Liver (tissue), 9 donors: ENCODE measurements around the gene FRMPD4. TPM values are rescaled to one million over a fixed set of nuclear protein-coding genes. Genes with fewer than 3 reads are reported as not detected.

ENCODE experiments used
- DNase-seq: peaks from one replicate; pipeline ENCODE4 v3.0.0-alpha.2; 2017; ENCODE audit warnings: low spot score
- H3K27ac ChIP-seq, 2 donors: one replicate each; pipeline ENCODE4 v1.7.0; 2013; ENCODE audit warnings: inconsistent platforms in 2 of 2, low read length in 2 of 2, control low read depth in 1 of 2, low read depth in 1 of 2, mild to moderate bottlenecking in 1 of 2
- H3K27me3 ChIP-seq, 4 donors: one replicate each; pipeline versions ENCODE4 v1.6.1 to v1.7.0; 2013; ENCODE audit warnings: low read length in 3 of 4, inconsistent platforms in 1 of 4, mild to moderate bottlenecking in 1 of 4, moderate library complexity in 1 of 4; ENCODE audit not compliant: control insufficient read depth in 4 of 4, insufficient read depth in 4 of 4
- H3K36me3 ChIP-seq, 4 donors: one replicate each; pipeline versions ENCODE4 v1.6.1 to v1.7.0; 2013; ENCODE audit warnings: low read length in 3 of 4, mild to moderate bottlenecking in 3 of 4, low read depth in 1 of 4, moderate library complexity in 1 of 4; ENCODE audit not compliant: control insufficient read depth in 4 of 4, insufficient read depth in 3 of 4
- H3K4me1 ChIP-seq, 4 donors: one replicate each; pipeline versions ENCODE4 v1.6.1 to v1.7.0; 2013; ENCODE audit warnings: low read length in 3 of 4, mild to moderate bottlenecking in 3 of 4, moderate library complexity in 1 of 4; ENCODE audit not compliant: control insufficient read depth in 4 of 4, insufficient read depth in 4 of 4
- H3K4me3 ChIP-seq, 3 donors: one replicate each; pipeline versions ENCODE4 v1.6.1 to v1.7.0; 2013; ENCODE audit warnings: low read length in 3 of 3, control low read depth in 1 of 3, low read depth in 1 of 3, mild to moderate bottlenecking in 1 of 3
- H3K9ac ChIP-seq, 2 donors: one replicate each; pipeline ENCODE4 v1.7.0; 2013; ENCODE audit warnings: low read length in 2 of 2, mild to moderate bottlenecking in 2 of 2, moderate library complexity in 2 of 2, control low read depth in 1 of 2, low read depth in 1 of 2
- H3K9me3 ChIP-seq, 4 donors: one replicate each; pipeline versions ENCODE4 v1.6.1 to v1.7.0; 2013; ENCODE audit warnings: low read length in 3 of 4; ENCODE audit not compliant: control insufficient read depth in 4 of 4
- ATF3 ChIP-seq: IDR thresholded peaks from 2 replicates; pipeline ENCODE4 v1.6.1; 2016; ENCODE audit warnings: antibody characterized with exemption
- CTCF ChIP-seq: fragments of 150-350 bp; IDR thresholded peaks from 2 replicates; pipeline ENCODE4 v1.5.1; 2017; ENCODE audit warnings: improper control_type of control experiment, low read depth, low read length; ENCODE audit not compliant: missing input control
- EGR1 ChIP-seq, 2 donors: IDR thresholded peaks; 2 replicates each; pipeline ENCODE4 v1.6.1; 2016 to 2018; ENCODE audit warnings: antibody characterized with exemption in 2 of 2, low read depth in 2 of 2
- FOXA1 ChIP-seq: IDR thresholded peaks from 2 replicates; pipeline ENCODE4 v1.6.1; 2016; ENCODE audit warnings: antibody characterized with exemption
- FOXA2 ChIP-seq: IDR thresholded peaks from 2 replicates; pipeline ENCODE4 v1.6.1; 2016; ENCODE audit warnings: antibody characterized with exemption
- GABPA ChIP-seq, 2 donors: IDR thresholded peaks in 1 of 2; conservative IDR thresholded peaks in 1 of 2; 2 replicates each; pipeline ENCODE4 v1.6.1; 2016; ENCODE audit warnings: antibody characterized with exemption in 2 of 2, mild to moderate bottlenecking in 1 of 2, moderate library complexity in 1 of 2
- HNF4A ChIP-seq, 2 donors: conservative IDR thresholded peaks; 2 replicates each; pipeline ENCODE4 v1.6.1; 2016; ENCODE audit warnings: antibody characterized with exemption in 2 of 2, mild to moderate bottlenecking in 2 of 2
- HNF4G ChIP-seq: IDR thresholded peaks from 2 replicates; pipeline ENCODE4 v1.6.1; 2016; ENCODE audit warnings: antibody characterized with exemption
- JUND ChIP-seq, 2 donors: IDR thresholded peaks; 2 replicates each; pipeline ENCODE4 v1.6.1; 2016; ENCODE audit warnings: antibody characterized with exemption in 2 of 2
- MAX ChIP-seq: IDR thresholded peaks from 2 replicates; pipeline ENCODE4 v1.6.1; 2016; ENCODE audit warnings: antibody characterized with exemption
- NR2F2 ChIP-seq: IDR thresholded peaks from 2 replicates; pipeline ENCODE4 v1.6.1; 2016; ENCODE audit warnings: antibody characterized with exemption
- REST ChIP-seq: IDR thresholded peaks from 2 replicates; pipeline ENCODE4 v1.6.1; 2016; ENCODE audit warnings: antibody characterized with exemption, mild to moderate bottlenecking
- RXRA ChIP-seq, 2 donors: IDR thresholded peaks; 2 replicates each; pipeline ENCODE4 v1.6.1; 2017 to 2018; ENCODE audit warnings: antibody characterized with exemption in 2 of 2, mild to moderate bottlenecking in 1 of 2
- SP1 ChIP-seq: IDR thresholded peaks from 2 replicates; pipeline ENCODE4 v1.6.1; 2018; ENCODE audit warnings: antibody characterized with exemption, mild to moderate bottlenecking
- TAF1 ChIP-seq: conservative IDR thresholded peaks from 2 replicates; pipeline ENCODE4 v1.6.1; 2016; ENCODE audit warnings: antibody characterized with exemption, mild to moderate bottlenecking
- YY1 ChIP-seq: IDR thresholded peaks from 2 replicates; pipeline ENCODE4 v1.6.1; 2016; ENCODE audit warnings: antibody characterized with exemption, mild to moderate bottlenecking
- ZBTB33 ChIP-seq: IDR thresholded peaks from 2 replicates; pipeline ENCODE4 v1.6.1; 2016; ENCODE audit warnings: antibody characterized with exemption
- WGBS: extraction: QIAGEN DNeasy Blood & Tissue Kit; methylation state at CpG from one replicate; pipeline ENCODE4 v1.1.7; 2013; 5-methylcytosine and 5-hydroxymethylcytosine counted together
- polyA plus RNA-seq, 2 donors: library from polyadenylated mRNA; stranded (reverse) in 1 of 2; unstranded in 1 of 2; fragments of 200-250 nt in 1 of 2; fragments of >200 nt in 1 of 2; fragmentation: Nextera tagmentation in 1 of 2; extraction: Ambion mirVana in 1 of 2; gene quantifications; one replicate each; pipeline versions ENCODE4 v1.2.1 to v1.2.3, GENCODE V29; 2013 to 2015
- total RNA-seq, 2 donors: library from RNA; depleted of rRNA; stranded (reverse); fragments of >200 nt; gene quantifications; one replicate each; pipeline ENCODE4 v1.2.3, GENCODE V29; 2014
- donor health status: healthy.
- donor health status: healthy.
- donor health status: healthy.
- donor health status: healthy.
- donor health status: healthy.

Gene FRMPD4
- total and polyA plus RNA-seq, 4 donors: 0.01 to 0.08 (median 0.03) TPM; not detected in 1

GRCh38 chrX:12471061-12471460 is 332.8 kb downstream of the FRMPD4 start:
- H3K27me3 ChIP-seq: peaks cover 0 to 2% (median 0%) of the 10 kb centered on the region in 4 donors
- H3K4me3 ChIP-seq: no peak overlapping the region
- no peaks in the 10 kb centered on the region for H3K9me3 ChIP-seq
- no peaks in the 10 kb centered on the region for H3K36me3 ChIP-seq
- H3K27ac ChIP-seq: no peak overlapping the region
- 51% methylated on average over 2 of the region's 2 CpGs for WGBS
- H3K9ac ChIP-seq: no peak overlapping the region
- TF ChIP-seq ZBTB33 (no peak), SP1 (no peak), REST (no peak), RXRA (IDR thresholded peaks at IDR 0.05) (no peak), MAX (no peak), FOXA2 (no peak), GABPA (IDR thresholded peaks at IDR 0.05 in 1 of 2, conservative IDR thresholded peaks at IDR 0.05 in 1 of 2) (no peak), CTCF (no peak), HNF4G (no peak), HNF4A (conservative IDR thresholded peaks at IDR 0.05) (no peak), JUND (IDR thresholded peaks at IDR 0.05) (no peak), YY1 (no peak), FOXA1 (no peak), NR2F2 (no peak)
- no peaks in the 10 kb centered on the region for H3K4me1 ChIP-seq
- no peak for DNase-seq

GRCh38 chrX:12480956-12481355 is 342.7 kb downstream of the FRMPD4 start:
- no peaks in the 10 kb centered on the region for H3K4me1 ChIP-seq
- no peak overlapping the region for H3K4me3 ChIP-seq
- H3K9ac ChIP-seq: no peak overlapping the region
- DNase-seq: no peak
- no peaks in the 10 kb centered on the region for H3K9me3 ChIP-seq
- no peak overlapping the region for H3K27ac ChIP-seq
- 52% methylated on average over 3 of the region's 3 CpGs for WGBS
- peaks cover 0 to 2% (median 0%) of the 10 kb centered on the region in 4 donors for H3K27me3 ChIP-seq
- H3K36me3 ChIP-seq: no peaks in the 10 kb centered on the region
- TF ChIP-seq TAF1 (no peak), RXRA (IDR thresholded peaks at IDR 0.05) (no peak), MAX (no peak), CTCF (no peak), JUND (IDR thresholded peaks at IDR 0.05) (no peak), YY1 (no peak), ATF3 (no peak), ZBTB33 (no peak), EGR1 (IDR thresholded peaks at IDR 0.05; ENCODE audit: low read depth in 2 of 2) (no peak), GABPA (IDR thresholded peaks at IDR 0.05 in 1 of 2, conservative IDR thresholded peaks at IDR 0.05 in 1 of 2) (no peak)
